K562 (cell line): ENCODE data around the gene LAIR2. TPM values are rescaled to one million over a fixed set of nuclear protein-coding genes. Genes with fewer than 3 reads are reported as not detected.

Source experiments
- ATAC-seq: fragments of 200-7000 bp; cut with Tn5 transposase; 3 replicates; pipeline ENCODE4 v1.9.1; 2020; ENCODE audit warnings: moderate library complexity
- BruUV-seq: library from RNA; stranded (reverse); fragments of 400-500 nt; replicated peaks from 2 replicates; lab custom pipeline; 2021; lab: Mats Ljungman, UMichigan
- CTCF ChIA-PET: fragments of 300-600 bp; formaldehyde crosslinking; extraction: SDS; loops from one replicate; lab custom pipeline; 2021; ENCODE audit warnings: low intra/inter-chr PET ratio; lab: Yijun Ruan, JAX
- POLR2A ChIA-PET: fragments of 300-600, 350-650 bp; sonication (Branson Sonifier 250); formaldehyde crosslinking; extraction: SDS; loops from one replicate; lab custom pipeline; 2021; ENCODE audit warnings: antibody characterized with exemption, inconsistent platforms; lab: Yijun Ruan, JAX
- DNase-seq, 4 experiments: peaks; one replicate each; pipeline versions ENCODE4 v3.0.0 to v3.0.0-alpha.2; 2011 to 2018; ENCODE audit warnings: low spot score in 3 of 4, mixed read lengths in 3 of 4; ENCODE audit errors: extremely low read depth in 1 of 4
- FAIRE-seq: peaks from 2 replicates; lab custom pipeline; 2011; peaks lifted over from hg19 to GRCh38; lab: Jason Lieb, UNC
- H2AFZ ChIP-seq: 2 replicates; pipeline ENCODE4 v1.6.0; 2011; ENCODE audit warnings: low read depth, low read length, control low read depth, inconsistent platforms
- H3K27ac ChIP-seq: fragments of 200-600 bp; 3 replicates; pipeline ENCODE4 v1.8.0; 2011; ENCODE audit warnings: low read depth, mild to moderate bottlenecking, control low read depth, inconsistent platforms, low read length, moderate library complexity, mixed read lengths; ENCODE audit errors: extremely low read depth
- H3K27me3 ChIP-seq, 2 experiments: fragments of 300-600 bp in 1 of 2; 2 replicates in 1 of 2; 3 replicates in 1 of 2; pipeline versions ENCODE4 v1.6.0 to v1.8.0; 2011; ENCODE audit warnings: inconsistent platforms in 2 of 2, low read length in 2 of 2, mild to moderate bottlenecking in 1 of 2, mixed read lengths in 1 of 2, moderate library complexity in 1 of 2; ENCODE audit not compliant: control insufficient read depth in 2 of 2, insufficient read depth in 2 of 2
- H3K36me3 ChIP-seq: fragments of 300-600 bp; 3 replicates; pipeline ENCODE4 v1.8.0; 2011; ENCODE audit warnings: mild to moderate bottlenecking, low read length, inconsistent platforms; ENCODE audit not compliant: control insufficient read depth, insufficient read depth
- H3K4me1 ChIP-seq, 2 experiments: fragments of 200-600 bp in 1 of 2; replicated peaks in 1 of 2; 2 replicates in 1 of 2; 3 replicates in 1 of 2; pipeline versions ENCODE4 v1.5.1 to v1.8.0; 2011; ENCODE audit warnings: inconsistent platforms in 2 of 2, low read length in 2 of 2, mild to moderate bottlenecking in 1 of 2, mixed read lengths in 1 of 2, moderate library complexity in 1 of 2; ENCODE audit not compliant: control insufficient read depth in 2 of 2, insufficient read depth in 2 of 2
- H3K4me2 ChIP-seq: 2 replicates; pipeline ENCODE4 v1.6.1; 2011; ENCODE audit warnings: low read length, control low read depth, inconsistent platforms, mixed read lengths; ENCODE audit not compliant: insufficient read depth
- H3K4me3 ChIP-seq: fragments of 200-600 bp; sonication (generic), shearing (Covaris generic); 2 replicates; pipeline ENCODE4 v1.5.1; 2016; ENCODE audit warnings: control low read depth, inconsistent platforms
- H3K79me2 ChIP-seq: fragments of 200-600 bp; 3 replicates; pipeline ENCODE4 v1.8.0; 2011; ENCODE audit warnings: low read length, inconsistent platforms; ENCODE audit not compliant: control insufficient read depth, insufficient read depth
- H3K9ac ChIP-seq, 2 experiments: 2 replicates each; pipeline versions ENCODE4 v1.6.0 to v1.6.1; 2011; ENCODE audit warnings: low read depth in 2 of 2, low read length in 2 of 2, control low read depth in 1 of 2, inconsistent platforms in 1 of 2, mild to moderate bottlenecking in 1 of 2, mixed read lengths in 1 of 2; ENCODE audit not compliant: insufficient read depth in 1 of 2
- H3K9me1 ChIP-seq: one replicate; pipeline ENCODE4 v1.6.0; 2011; ENCODE audit warnings: inconsistent platforms, mild to moderate bottlenecking, low read length, moderate library complexity; ENCODE audit not compliant: control insufficient read depth, insufficient read depth
- H3K9me3 ChIP-seq: replicated peaks from 2 replicates; pipeline ENCODE4 v1.5.1; 2011; ENCODE audit warnings: low read depth, low read length, inconsistent platforms; ENCODE audit not compliant: control insufficient read depth, insufficient read depth
- H4K20me1 ChIP-seq: replicated peaks from 2 replicates; pipeline ENCODE4 v1.6.1; 2011; ENCODE audit warnings: low read length, inconsistent platforms, mixed read lengths; ENCODE audit not compliant: control insufficient read depth, insufficient read depth
- ATF1 ChIP-seq, 2 experiments: fragments of 450-650 bp in 1 of 2; IDR thresholded peaks; 2 replicates each; pipeline ENCODE4 v1.6.1; 2016; ENCODE audit warnings: missing compliant biosample characterization in 1 of 2, missing genetic modification characterization in 1 of 2
- BHLHE40 ChIP-seq: IDR thresholded peaks from 2 replicates; pipeline ENCODE4 v1.6.1; 2011; ENCODE audit warnings: low read length, improper control_type of control experiment
- C11orf30 ChIP-seq: fragments of 450-650 bp; IDR thresholded peaks from 2 replicates; pipeline ENCODE4 v1.6.1; 2016; ENCODE audit warnings: low read depth, mild to moderate bottlenecking
- CHD1 ChIP-seq: fragments of 200-600 bp; sonication (generic); IDR thresholded peaks from one replicate; pipeline ENCODE4 v1.6.1; 2012; ENCODE audit warnings: mild to moderate bottlenecking, moderate library complexity, low read length, inconsistent platforms
- HDAC3 ChIP-seq: fragments of 450-650 bp; IDR thresholded peaks from 2 replicates; pipeline ENCODE4 v1.6.1; 2018; ENCODE audit warnings: borderline replicate concordance, mild to moderate bottlenecking, moderate library complexity; ENCODE audit not compliant: partially characterized antibody
- KLF13 ChIP-seq: fragments of 450-650 bp; IDR thresholded peaks from 2 replicates; pipeline ENCODE4 v1.6.1; 2016; ENCODE audit warnings: missing genetic modification characterization, low read depth, mild to moderate bottlenecking, missing compliant biosample characterization, moderate library complexity, borderline replicate concordance
- MEF2D ChIP-seq: conservative IDR thresholded peaks from 2 replicates; pipeline ENCODE4 v1.6.1; 2016; ENCODE audit warnings: low read depth, missing genetic modification characterization, missing compliant biosample characterization
- PHF20 ChIP-seq: fragments of 450-650 bp; IDR thresholded peaks from 2 replicates; pipeline ENCODE4 v1.6.1; 2018; ENCODE audit not compliant: partially characterized antibody
- RAD51 ChIP-seq: fragments of 450-650 bp; IDR thresholded peaks from 2 replicates; pipeline ENCODE4 v1.7.1; 2016; ENCODE audit warnings: low read depth, mild to moderate bottlenecking, borderline replicate concordance
- ZNF436 ChIP-seq: fragments of 250-450, 450-650 bp; sonication (Bioruptor Pico); formaldehyde crosslinking; IDR thresholded peaks from 2 replicates; pipeline ENCODE4 v1.7.0; 2020; ENCODE audit warnings: mild to moderate bottlenecking
- ZSCAN32 ChIP-seq: fragments of 450-650 bp; formaldehyde crosslinking; IDR thresholded peaks from 2 replicates; pipeline ENCODE4 v1.4.0; 2020; ENCODE audit warnings: mild to moderate bottlenecking, moderate library complexity
- ZZZ3 ChIP-seq: fragments of 450-650 bp; IDR thresholded peaks from 2 replicates; pipeline ENCODE4 v1.6.1; 2016; ENCODE audit warnings: antibody characterized with exemption, mild to moderate bottlenecking, moderate library complexity
- WGBS: fragments of 100-300 bp; shearing (Covaris generic); methylation state at CpG from one replicate; pipeline ENCODE4 v1.1.6; 2016; ENCODE audit warnings: low coverage, mixed read lengths; ENCODE audit not compliant: insufficient coverage; ENCODE audit errors: missing lambda C conversion rate; 5-methylcytosine and 5-hydroxymethylcytosine counted together
- in situ Hi-C: fragments of 300-500 bp; cut with MboI; formaldehyde crosslinking; loops from 4 replicates; pipeline ENCODE4 v1.15.0; 2018; ENCODE audit warnings: inconsistent platforms, mixed read lengths
- intact Hi-C: fragments of 100-400 bp; cut with micrococcal nuclease; formaldehyde crosslinking; loops from 2 replicates; pipeline ENCODE4 v1.14.2; 2022
- polyA plus RNA-seq, 8 experiments: library from polyadenylated mRNA; depleted of rRNA in 4 of 8; stranded (reverse) in 5 of 8; unstranded in 3 of 8; fragments of >200 nt; fragmentation: Nextera tagmentation in 2 of 8; fragmentation: Illumina TruSeq in 1 of 8; extraction: Ambion mirVana in 2 of 8; extraction: Trizol in 1 of 8; gene quantifications; 2 replicates each; pipeline versions ENCODE4 v1.2.1 to v1.2.3, GENCODE V29; 2011 to 2014; ENCODE audit warnings: inconsistent platforms in 1 of 8, missing spikeins in 1 of 8
- total RNA-seq, 7 experiments: library from RNA; depleted of rRNA in 6 of 7; stranded (reverse); fragments of >200 nt in 6 of 7; fragmentation: Illumina TruSeq in 2 of 7; extraction: Trizol in 2 of 7; gene quantifications; 2 replicates each; pipeline versions ENCODE4 v1.2.1 to v1.2.3, GENCODE V29; 2011 to 2021; ENCODE audit warnings: low replicate concordance in 1 of 7
- TF ChIP-seq, protein P1 (sequence below), 2 experiments: IDR thresholded peaks in 1 of 2; conservative IDR thresholded peaks in 1 of 2; 2 replicates each; pipeline ENCODE4 v1.6.1; 2016; ENCODE audit warnings: low read depth in 2 of 2, mild to moderate bottlenecking in 1 of 2, missing compliant biosample characterization in 1 of 2, missing genetic modification characterization in 1 of 2, moderate library complexity in 1 of 2
- TF ChIP-seq, protein P2 (sequence below): fragments of 250-450 bp; sonication (Bioruptor Pico); IDR thresholded peaks from 2 replicates; pipeline ENCODE4 v1.8.0; 2021; ENCODE audit warnings: moderate library complexity, mild to moderate bottlenecking, inconsistent platforms
- TF ChIP-seq, protein P3 (sequence below): sonication (generic); formaldehyde crosslinking; IDR thresholded peaks from 2 replicates; pipeline ENCODE4 v1.8.0; 2022; ENCODE audit warnings: missing genetic modification reagents, mild to moderate bottlenecking, borderline replicate concordance

LAIR2 gene
- total and polyA plus RNA-seq, 9 of the 15 experiments (the other 6 are each of a cell fraction or from before 2014, with no cell fraction given), result not detected

DNA sequence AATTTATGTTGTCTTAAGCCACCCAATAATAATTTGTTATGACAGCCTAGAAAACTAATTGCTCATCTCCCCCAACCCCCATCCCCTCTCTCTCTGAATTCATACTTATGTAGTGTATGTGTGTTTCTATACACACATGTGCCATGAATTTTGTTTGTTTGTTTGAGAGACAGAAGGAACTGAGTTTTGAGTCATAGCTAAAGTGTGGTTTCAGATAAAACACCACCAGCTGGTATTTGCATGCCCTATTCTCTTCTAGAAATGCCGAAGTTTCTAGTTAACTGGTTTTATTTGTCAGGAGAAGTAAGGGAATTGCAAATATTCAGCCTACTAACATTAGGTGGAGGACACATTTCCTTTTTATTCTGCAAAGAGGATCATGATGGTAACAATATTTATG lies 53.6 kb downstream of the LAIR2 start:
- H3K4me2 ChIP-seq, result no peak overlapping the region
- CTCF ChIA-PET, result no interaction called here

More for the DNA sequence above, 53.6 kb downstream of the LAIR2 start:
- Histone ChIP-seq H3K79me2 (no peaks in the 10 kb centered on the region), H3K9me1 (no peaks in the 10 kb centered on the region), H3K36me3 (no peaks in the 10 kb centered on the region), H3K27ac (no peak overlapping the region), H3K9ac (no peak overlapping the region), H2AFZ (no peak overlapping the region), H3K4me1 (peaks cover 0 to 5% of the 10 kb centered on the region in 2 experiments; a peak in 2 of 5 replicates), H3K9me3 (no peaks in the 10 kb centered on the region), H4K20me1 (no peaks in the 10 kb centered on the region), H3K4me3 (no peak overlapping the region), H3K27me3 (peaks cover 26 to 53% of the 10 kb centered on the region in 2 experiments)
- POLR2A ChIA-PET, result interaction anchor here (1.0 kb wide), 1 partner anchor 19 kb away, joined by 4 read pairs; no protein-coding TSS in a partner anchor
- TF ChIP-seq C11orf30 (no peak), ZSCAN32 (no peak), BHLHE40 (no peak), ATF1 (CRISPR knock-in tag; IDR thresholded peaks at IDR 0.05) (no peak), ATF1 (tag; IDR thresholded peaks at IDR 0.05) (no peak), ZZZ3 (no peak), ZNF436 (CRISPR knock-in tag) (no peak), RAD51 (no peak), HDAC3 (no peak), PHF20 (no peak), KLF13 (tag) (no peak), CHD1 (no peak), MEF2D (tag) (no peak)
- TF ChIP-seq, protein P1, sequence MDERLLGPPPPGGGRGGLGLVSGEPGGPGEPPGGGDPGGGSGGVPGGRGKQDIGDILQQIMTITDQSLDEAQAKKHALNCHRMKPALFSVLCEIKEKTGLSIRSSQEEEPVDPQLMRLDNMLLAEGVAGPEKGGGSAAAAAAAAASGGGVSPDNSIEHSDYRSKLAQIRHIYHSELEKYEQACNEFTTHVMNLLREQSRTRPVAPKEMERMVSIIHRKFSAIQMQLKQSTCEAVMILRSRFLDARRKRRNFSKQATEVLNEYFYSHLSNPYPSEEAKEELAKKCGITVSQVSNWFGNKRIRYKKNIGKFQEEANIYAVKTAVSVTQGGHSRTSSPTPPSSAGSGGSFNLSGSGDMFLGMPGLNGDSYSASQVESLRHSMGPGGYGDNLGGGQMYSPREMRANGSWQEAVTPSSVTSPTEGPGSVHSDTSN (CRISPR knock-in tag; IDR thresholded peaks at IDR 0.05; ENCODE audit: low read depth), result no peak
- TF ChIP-seq, protein P1 (tag; conservative IDR thresholded peaks at IDR 0.05; ENCODE audit: low read depth), result no peak
- TF ChIP-seq, protein P2, sequence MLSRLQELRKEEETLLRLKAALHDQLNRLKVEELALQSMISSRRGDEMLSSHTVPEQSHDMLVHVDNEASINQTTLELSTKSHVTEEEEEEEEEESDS (CRISPR knock-in tag), result no peak
- TF ChIP-seq, protein P3, sequence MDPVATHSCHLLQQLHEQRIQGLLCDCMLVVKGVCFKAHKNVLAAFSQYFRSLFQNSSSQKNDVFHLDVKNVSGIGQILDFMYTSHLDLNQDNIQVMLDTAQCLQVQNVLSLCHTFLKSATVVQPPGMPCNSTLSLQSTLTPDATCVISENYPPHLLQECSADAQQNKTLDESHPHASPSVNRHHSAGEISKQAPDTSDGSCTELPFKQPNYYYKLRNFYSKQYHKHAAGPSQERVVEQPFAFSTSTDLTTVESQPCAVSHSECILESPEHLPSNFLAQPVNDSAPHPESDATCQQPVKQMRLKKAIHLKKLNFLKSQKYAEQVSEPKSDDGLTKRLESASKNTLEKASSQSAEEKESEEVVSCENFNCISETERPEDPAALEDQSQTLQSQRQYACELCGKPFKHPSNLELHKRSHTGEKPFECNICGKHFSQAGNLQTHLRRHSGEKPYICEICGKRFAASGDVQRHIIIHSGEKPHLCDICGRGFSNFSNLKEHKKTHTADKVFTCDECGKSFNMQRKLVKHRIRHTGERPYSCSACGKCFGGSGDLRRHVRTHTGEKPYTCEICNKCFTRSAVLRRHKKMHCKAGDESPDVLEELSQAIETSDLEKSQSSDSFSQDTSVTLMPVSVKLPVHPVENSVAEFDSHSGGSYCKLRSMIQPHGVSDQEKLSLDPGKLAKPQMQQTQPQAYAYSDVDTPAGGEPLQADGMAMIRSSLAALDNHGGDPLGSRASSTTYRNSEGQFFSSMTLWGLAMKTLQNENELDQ (CRISPR knock-in tag), result no peak
- ATAC-seq (no peak), DNase-seq (no peak), FAIRE-seq (no peak)
- WGBS, result 0% methylated on average over 1 of the region's 1 CpG
- no TSS peak for BruUV-seq
- intact Hi-C loops (no loop called here), in situ Hi-C loops (no loop called here)
